Measurements from ENCODE around the gene TSPAN4. TPM values are rescaled to one million over a fixed set of nuclear protein-coding genes. Genes with fewer than 3 reads are reported as not detected.
A peak's percentile ranks its signal among the peaks of the same experiment; 100 is the strongest.

Gene TSPAN4
- total RNA-seq, 1 donor from 2014 or later = 2.3 TPM

DNA sequence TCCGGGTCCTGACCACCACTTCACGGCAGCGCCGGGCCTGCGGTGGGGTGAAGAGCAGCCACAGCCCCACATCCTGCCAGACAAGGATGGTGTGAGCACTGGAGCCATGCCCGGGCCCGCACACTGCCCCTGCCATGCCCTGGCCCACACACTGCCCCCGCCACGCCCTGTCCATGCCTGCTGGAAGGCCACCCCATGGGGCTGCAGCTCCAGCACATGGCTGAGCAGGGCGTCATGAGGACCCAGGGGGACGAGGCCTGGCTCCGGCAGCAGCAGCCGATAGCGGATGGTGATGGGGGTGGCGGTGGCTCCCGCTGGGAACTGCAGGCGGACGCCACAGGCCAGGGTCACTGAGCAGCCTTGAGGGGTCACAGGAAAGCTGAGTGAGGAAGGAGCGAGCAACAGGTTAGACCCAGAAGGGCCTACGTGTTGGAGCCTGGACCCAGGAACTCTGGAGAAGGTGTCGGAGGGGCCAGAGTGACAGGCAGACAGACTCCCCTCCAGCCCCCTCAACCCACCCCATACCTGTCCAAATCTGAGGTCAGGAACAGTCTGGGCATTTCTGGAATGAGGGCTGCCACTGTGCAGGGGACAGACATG, 40.5 kb upstream of the TSPAN4 start:
- ATAC-seq (ENCODE audit: low read depth) (no peak), DNase-seq (no peak)
- Mint-ChIP-seq H3K27ac (no peak overlapping the region), H3K4me3 (no peak overlapping the region), H3K36me3 (ENCODE audit: low read depth) (peaks cover 2% of the 10 kb centered on the region), H3K9me3 (no peaks in the 10 kb centered on the region), H3K27me3 (no peaks in the 10 kb centered on the region), H3K4me1 (peaks cover 13% of the 10 kb centered on the region)
- POLR2A ChIA-PET = no interaction called here
- CTCF ChIA-PET = no interaction called here
- TF ChIP-seq, protein P1, sequence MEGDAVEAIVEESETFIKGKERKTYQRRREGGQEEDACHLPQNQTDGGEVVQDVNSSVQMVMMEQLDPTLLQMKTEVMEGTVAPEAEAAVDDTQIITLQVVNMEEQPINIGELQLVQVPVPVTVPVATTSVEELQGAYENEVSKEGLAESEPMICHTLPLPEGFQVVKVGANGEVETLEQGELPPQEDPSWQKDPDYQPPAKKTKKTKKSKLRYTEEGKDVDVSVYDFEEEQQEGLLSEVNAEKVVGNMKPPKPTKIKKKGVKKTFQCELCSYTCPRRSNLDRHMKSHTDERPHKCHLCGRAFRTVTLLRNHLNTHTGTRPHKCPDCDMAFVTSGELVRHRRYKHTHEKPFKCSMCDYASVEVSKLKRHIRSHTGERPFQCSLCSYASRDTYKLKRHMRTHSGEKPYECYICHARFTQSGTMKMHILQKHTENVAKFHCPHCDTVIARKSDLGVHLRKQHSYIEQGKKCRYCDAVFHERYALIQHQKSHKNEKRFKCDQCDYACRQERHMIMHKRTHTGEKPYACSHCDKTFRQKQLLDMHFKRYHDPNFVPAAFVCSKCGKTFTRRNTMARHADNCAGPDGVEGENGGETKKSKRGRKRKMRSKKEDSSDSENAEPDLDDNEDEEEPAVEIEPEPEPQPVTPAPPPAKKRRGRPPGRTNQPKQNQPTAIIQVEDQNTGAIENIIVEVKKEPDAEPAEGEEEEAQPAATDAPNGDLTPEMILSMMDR (IDR thresholded peaks at IDR 0.05) = no peak
- intact Hi-C loops (cut with micrococcal nuclease) = no loop called here

DNA sequence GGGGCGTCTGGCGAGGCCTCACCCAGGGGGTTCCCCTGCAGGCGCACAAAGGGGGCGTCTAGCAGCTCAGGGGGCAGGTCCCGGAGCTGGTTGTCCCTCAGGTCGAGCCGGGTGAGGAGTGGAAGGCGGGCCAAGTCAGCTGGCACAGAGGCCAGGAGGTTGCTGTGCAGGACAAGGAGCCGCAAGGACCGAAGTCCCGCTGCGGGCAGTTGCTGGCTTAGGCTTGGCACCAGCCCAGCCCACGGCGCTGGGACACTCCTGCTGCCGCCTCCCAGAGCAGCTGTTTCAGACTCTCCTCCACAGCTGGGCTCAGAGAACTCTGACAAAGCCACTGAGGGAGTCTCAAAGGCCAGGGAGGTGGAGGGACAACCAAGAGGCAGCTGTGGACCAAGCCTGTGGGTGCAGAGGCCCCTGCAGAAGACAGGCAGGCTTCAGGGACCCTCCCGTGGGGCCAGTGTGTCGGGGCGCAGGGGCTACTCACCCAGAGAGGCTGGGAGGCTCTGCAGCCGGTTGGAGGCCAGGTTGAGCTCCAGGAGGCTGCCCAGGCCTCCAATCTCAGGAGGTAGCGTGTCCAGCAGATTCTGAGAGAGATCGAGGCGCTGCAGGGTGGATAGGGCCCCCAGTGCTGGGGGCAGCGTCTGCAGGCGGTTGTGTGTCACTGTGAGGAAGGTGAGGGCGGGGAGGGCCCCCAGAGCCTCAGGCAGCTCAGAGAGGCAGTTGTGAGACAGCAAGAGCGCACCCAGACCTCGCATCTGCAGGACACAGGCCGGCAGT, 39.8 kb upstream of the TSPAN4 start:
- ChIA-PET POLR2A (interaction anchor here (2.3 kb wide), 1 partner anchor 17 kb away, joined by 9 read pairs; the partner anchor contains the start of gene PNPLA2), CTCF (no interaction called here)
- ATAC-seq (ENCODE audit: low read depth) = no peak

DNA sequence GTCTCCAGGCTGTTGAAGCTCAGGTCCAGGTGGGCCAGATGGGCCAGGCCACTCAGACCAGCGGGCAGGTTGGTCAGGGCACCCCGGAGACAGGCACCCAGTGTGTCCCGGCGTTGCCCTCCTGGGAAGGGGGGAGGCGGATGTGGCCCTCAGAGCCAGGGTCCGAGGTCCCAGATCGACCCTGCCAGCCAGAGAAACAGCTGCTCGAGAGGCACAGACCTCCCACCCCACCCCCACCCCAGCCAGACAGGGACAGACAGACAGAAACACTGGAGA, 39.2 kb upstream of the TSPAN4 start:
- ChIA-PET CTCF (no interaction called here), POLR2A (interaction anchor here (2.3 kb wide), 1 partner anchor 16 kb away, joined by 9 read pairs; the partner anchor contains the start of gene PNPLA2)
- Mint-ChIP-seq H3K4me3 (no peak overlapping the region), H3K27me3 (no peaks in the 10 kb centered on the region), H3K9me3 (no peaks in the 10 kb centered on the region), H3K36me3 (ENCODE audit: low read depth) (peaks cover 2% of the 10 kb centered on the region), H3K4me1 (peaks cover 16% of the 10 kb centered on the region), H3K27ac (no peak overlapping the region)
- intact Hi-C loops (cut with micrococcal nuclease) = no loop called here
- TF ChIP-seq, protein P1 (IDR thresholded peaks at IDR 0.05) = no peak
- DNase-seq = no peak
- no peak for ATAC-seq (ENCODE audit: low read depth)

More for the DNA sequence above, 39.8 kb upstream of the TSPAN4 start:
- no peak for DNase-seq
- Mint-ChIP-seq H3K27me3 (no peaks in the 10 kb centered on the region), H3K9me3 (no peaks in the 10 kb centered on the region), H3K27ac (no peak overlapping the region), H3K4me1 (peaks cover 13% of the 10 kb centered on the region), H3K36me3 (ENCODE audit: low read depth) (peaks cover 2% of the 10 kb centered on the region), H3K4me3 (no peak overlapping the region)
- intact Hi-C loops (cut with micrococcal nuclease) = no loop called here
- TF ChIP-seq, protein P1 (IDR thresholded peaks at IDR 0.05) = no peak

DNA sequence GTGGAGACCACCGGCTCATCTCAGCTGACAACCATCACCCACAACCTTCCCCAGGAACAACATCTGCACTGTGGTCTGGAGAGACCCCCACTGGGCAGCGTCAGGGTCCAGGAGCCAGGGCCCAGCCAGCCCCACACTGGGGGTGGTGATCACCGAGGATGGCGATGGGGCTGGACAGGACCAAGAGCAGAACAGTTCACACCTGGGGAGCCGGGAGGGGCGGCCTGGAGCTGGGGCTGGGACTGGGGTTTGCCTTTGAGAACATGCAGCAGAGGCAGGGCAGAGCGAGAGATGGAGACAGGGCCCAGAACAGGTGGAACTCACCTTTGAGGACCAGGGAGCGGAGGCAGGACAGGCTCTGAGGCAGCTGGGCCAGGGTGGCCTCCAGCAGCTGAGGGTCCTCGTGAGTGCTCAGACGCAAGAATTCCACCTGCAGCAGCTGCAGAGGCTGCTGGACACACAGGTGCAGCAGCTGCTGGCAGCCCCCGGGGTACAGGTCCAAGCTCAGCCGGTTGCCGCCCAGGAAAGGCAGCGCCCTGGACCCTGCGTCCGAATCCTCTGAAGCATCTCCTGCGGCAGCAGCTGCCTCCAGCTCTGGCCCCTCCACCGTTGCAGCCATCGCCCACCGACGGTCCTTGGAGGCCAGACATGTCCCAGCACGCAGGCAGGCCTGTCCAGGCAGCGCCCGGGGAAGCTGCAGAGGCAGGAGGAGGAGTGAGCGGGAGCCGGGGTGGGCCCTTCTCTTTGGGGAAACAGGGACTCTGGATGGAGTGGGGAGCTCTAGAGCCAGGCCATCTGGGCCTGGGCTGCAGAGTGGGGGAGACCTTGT, 38.7 kb upstream of the TSPAN4 start:
- H3K36me3 Mint-ChIP-seq (ENCODE audit: low read depth) = peaks cover 4% of the 10 kb centered on the region
- TF ChIP-seq, protein P1 (IDR thresholded peaks at IDR 0.05) = no peak
- H3K4me1 Mint-ChIP-seq = peaks cover 22% of the 10 kb centered on the region
- intact Hi-C loops (cut with micrococcal nuclease) = loop anchor here (2.0 kb wide), 1 partner anchor 267 kb away; the partner anchor contains the start of gene LRRC56
- CTCF ChIA-PET = no interaction called here
- ATAC-seq (ENCODE audit: low read depth) = no peak
- H3K9me3 Mint-ChIP-seq = no peaks in the 10 kb centered on the region
- no peaks in the 10 kb centered on the region for H3K27me3 Mint-ChIP-seq
- peak overlapping the region; percentile 68 for H3K4me3 Mint-ChIP-seq
- DNase-seq = no peak
- POLR2A ChIA-PET = interaction anchor here (1.1 to 2.3 kb wide), 3 partner anchors 16 to 56 kb away, joined by 3 to 9 read pairs (median 5); partner anchors contain the start of genes PNPLA2 and TALDO1
- no peak overlapping the region for H3K27ac Mint-ChIP-seq
